Measurements from ENCODE around the gene HLA-A.

- no peak for TF ChIP-seq HMGA1 (CRISPR knock-in tag; conservative IDR thresholded peaks at IDR 0.05)
- no peak for TF ChIP-seq ZNF280D (CRISPR knock-in tag; IDR thresholded peaks at IDR 0.05)
- TF ChIP-seq ZNF558 (CRISPR knock-in tag; IDR thresholded peaks at IDR 0.05; ENCODE audit: borderline replicate concordance), result no peak
- TF ChIP-seq RFX5 (IDR thresholded peaks at IDR 0.05; ENCODE audit: low read depth, low read length), result no peak
- TF ChIP-seq, protein P1, sequence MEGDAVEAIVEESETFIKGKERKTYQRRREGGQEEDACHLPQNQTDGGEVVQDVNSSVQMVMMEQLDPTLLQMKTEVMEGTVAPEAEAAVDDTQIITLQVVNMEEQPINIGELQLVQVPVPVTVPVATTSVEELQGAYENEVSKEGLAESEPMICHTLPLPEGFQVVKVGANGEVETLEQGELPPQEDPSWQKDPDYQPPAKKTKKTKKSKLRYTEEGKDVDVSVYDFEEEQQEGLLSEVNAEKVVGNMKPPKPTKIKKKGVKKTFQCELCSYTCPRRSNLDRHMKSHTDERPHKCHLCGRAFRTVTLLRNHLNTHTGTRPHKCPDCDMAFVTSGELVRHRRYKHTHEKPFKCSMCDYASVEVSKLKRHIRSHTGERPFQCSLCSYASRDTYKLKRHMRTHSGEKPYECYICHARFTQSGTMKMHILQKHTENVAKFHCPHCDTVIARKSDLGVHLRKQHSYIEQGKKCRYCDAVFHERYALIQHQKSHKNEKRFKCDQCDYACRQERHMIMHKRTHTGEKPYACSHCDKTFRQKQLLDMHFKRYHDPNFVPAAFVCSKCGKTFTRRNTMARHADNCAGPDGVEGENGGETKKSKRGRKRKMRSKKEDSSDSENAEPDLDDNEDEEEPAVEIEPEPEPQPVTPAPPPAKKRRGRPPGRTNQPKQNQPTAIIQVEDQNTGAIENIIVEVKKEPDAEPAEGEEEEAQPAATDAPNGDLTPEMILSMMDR (CRISPR knock-in tag; IDR thresholded peaks at IDR 0.05), result no peak
- no peak for TF ChIP-seq PHF21A (CRISPR knock-in tag; IDR thresholded peaks at IDR 0.05)
- no peak for TF ChIP-seq GABPA (IDR thresholded peaks at IDR 0.05; ENCODE audit: low read depth, low read length)
- no peak for TF ChIP-seq GABPA (CRISPR knock-in tag; IDR thresholded peaks at IDR 0.05; ENCODE audit: low read depth)
These were observed 23.2 kb downstream of the HLA-A start for GRCh38 chr6:29965563-29965872.

Data from HepG2 (cell line).